GM10266 (cell line): ENCODE results near the gene NOL6.

Experiments
- DNase-seq: peaks from one replicate; pipeline ENCODE4 v3.0.0; 2012; ENCODE audit errors: extremely low spot score
- CTCF ChIP-seq: IDR thresholded peaks from 2 replicates; pipeline ENCODE4 v1.5.1; 2012; ENCODE audit warnings: mild to moderate bottlenecking, low read depth; ENCODE audit not compliant: control insufficient read depth, insufficient read depth; ENCODE audit errors: missing control alignments

Gene NOL6

DNA sequence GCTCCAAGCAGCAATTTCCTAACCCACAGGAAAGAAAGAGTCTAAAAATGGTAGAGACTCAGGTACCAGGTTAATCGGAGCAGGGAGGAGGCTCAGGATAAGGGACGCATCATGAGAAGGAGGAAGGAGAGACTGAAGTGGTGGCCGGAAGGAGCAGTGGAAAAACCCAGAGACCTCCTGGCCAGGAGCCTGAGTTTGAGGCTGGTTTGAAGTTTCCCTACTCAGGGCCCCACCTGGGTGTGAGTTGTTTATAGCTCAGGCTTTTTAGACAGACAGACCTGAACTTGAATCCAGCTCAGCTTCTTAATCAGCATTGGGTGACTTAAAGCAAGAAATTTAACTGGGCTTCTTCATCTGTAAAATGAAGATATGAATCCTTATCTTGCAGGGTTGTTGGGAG, 59.5 kb downstream of the NOL6 start:
- DNase-seq, result no peak
- TF ChIP-seq CTCF, result no peak
